ENCODE data around the gene EHMT1.
A peak's percentile ranks its signal among the peaks of the same experiment; 100 is the strongest.

Gene EHMT1

GRCh38 chr9:137604345-137605086 is 14.3 kb upstream of the EHMT1 start:
- no peak for TF ChIP-seq CTCF (IDR thresholded peaks at IDR 0.05)
- Mint-ChIP-seq H3K4me3 (peak overlapping the region; percentile 48), H3K4me1 (peaks cover 42% of the 10 kb centered on the region), H3K9me3 (no peaks in the 10 kb centered on the region), H3K27ac (no peak overlapping the region), H3K36me3 (ENCODE audit: low read depth) (no peaks in the 10 kb centered on the region), H3K27me3 (ENCODE audit: low read depth, poor library complexity) (peaks cover 46% of the 10 kb centered on the region)
- no peak for DNase-seq

GRCh38 chr9:137605121-137606004 is 13.4 kb upstream of the EHMT1 start, which contains the start of gene ARRDC1:
TSS of gene ARRDC1 (plus strand) at chr9:137605686. CDS start at chr9:137605718, 32 bp downstream.
- peak; percentile 92 for DNase-seq
- H3K4me1 Mint-ChIP-seq, result peaks cover 44% of the 10 kb centered on the region
- H3K36me3 Mint-ChIP-seq (ENCODE audit: low read depth), result no peaks in the 10 kb centered on the region

GRCh38 chr9:137606005-137606621 is 12.7 kb upstream of the EHMT1 start:
- Mint-ChIP-seq H3K36me3 (ENCODE audit: low read depth) (no peaks in the 10 kb centered on the region), H3K4me1 (peaks cover 44% of the 10 kb centered on the region), H3K27ac (no peak overlapping the region), H3K9me3 (no peaks in the 10 kb centered on the region), H3K4me3 (peak overlapping the region; percentile 78), H3K27me3 (ENCODE audit: low read depth, poor library complexity) (peaks cover 46% of the 10 kb centered on the region)
- DNase-seq, result peak; percentile 57
- TF ChIP-seq CTCF (IDR thresholded peaks at IDR 0.05), result no peak

More at GRCh38 chr9:137605121-137606004, 13.4 kb upstream of the EHMT1 start, which contains the start of gene ARRDC1:
- H3K27ac Mint-ChIP-seq, result no peak within 1 kb of the TSS
- peaks cover 46% of the 10 kb centered on the region for H3K27me3 Mint-ChIP-seq (ENCODE audit: low read depth, poor library complexity)
- H3K4me3 Mint-ChIP-seq, result peak within 1 kb of the TSS; percentile 78
- no peak for TF ChIP-seq CTCF (IDR thresholded peaks at IDR 0.05)
- H3K9me3 Mint-ChIP-seq, result no peaks in the 10 kb centered on the region

GRCh38 chr9:137606734-137607138 is 12.1 kb upstream of the EHMT1 start:
- peak overlapping the region; percentile 78 for H3K4me3 Mint-ChIP-seq
- DNase-seq, result peak; percentile 28
- no peak for TF ChIP-seq CTCF (IDR thresholded peaks at IDR 0.05)
- H3K4me1 Mint-ChIP-seq, result peaks cover 44% of the 10 kb centered on the region
- no peaks in the 10 kb centered on the region for H3K9me3 Mint-ChIP-seq
- peaks cover 43% of the 10 kb centered on the region for H3K27me3 Mint-ChIP-seq (ENCODE audit: low read depth, poor library complexity)
- no peaks in the 10 kb centered on the region for H3K36me3 Mint-ChIP-seq (ENCODE audit: low read depth)
- no peak overlapping the region for H3K27ac Mint-ChIP-seq

GRCh38 chr9:137607141-137607857 is 11.5 kb upstream of the EHMT1 start:
- no peaks in the 10 kb centered on the region for H3K36me3 Mint-ChIP-seq (ENCODE audit: low read depth)
- peaks cover 40% of the 10 kb centered on the region for H3K27me3 Mint-ChIP-seq (ENCODE audit: low read depth, poor library complexity)
- DNase-seq, result no peak
- no peak overlapping the region for H3K27ac Mint-ChIP-seq
- H3K4me1 Mint-ChIP-seq, result peaks cover 43% of the 10 kb centered on the region
- H3K4me3 Mint-ChIP-seq, result peak overlapping the region; percentile 78
- no peak for TF ChIP-seq CTCF (IDR thresholded peaks at IDR 0.05)
- no peaks in the 10 kb centered on the region for H3K9me3 Mint-ChIP-seq

Measured in nephron progenitor cell (in vitro differentiated cells).